ENCODE results near the gene ALDH18A1. TPM values are rescaled to one million over a fixed set of nuclear protein-coding genes. Genes with fewer than 3 reads are reported as not detected.

The ALDH18A1 gene
- total and polyA plus RNA-seq, 5 donors from 2014 or later: 27.1 to 55.4 (median 43.1) TPM

GRCh38 chr10:95660283-95660682, 3.8 kb upstream of the ALDH18A1 start:
- ATAC-seq (ENCODE audit: low read depth in 2 of 2) (no peak), DNase-seq (no peak)
- no peak overlapping the region for H3K27ac Mint-ChIP-seq
- Histone ChIP-seq H3K9me3 (ENCODE audit: control insufficient read depth in 2 of 2, low read length in 2 of 2) (no peaks in the 10 kb centered on the region), H3K36me3 (ENCODE audit: control insufficient read depth, insufficient read depth, low read length) (peaks cover 14% of the 10 kb centered on the region), H3K4me3 (ENCODE audit: low read depth, low read length) (no peak overlapping the region), H3K27me3 (ENCODE audit: control insufficient read depth, insufficient read depth, low read length) (no peaks in the 10 kb centered on the region), H3K27ac (ENCODE audit: insufficient read depth, low read length, poor library complexity, severe bottlenecking) (no peak overlapping the region), H3K4me1 (ENCODE audit: control insufficient read depth, insufficient read depth, low read length, poor library complexity, severe bottlenecking) (peaks cover 13% of the 10 kb centered on the region)
- no peaks in the 10 kb centered on the region for H3K36me3 Mint-ChIP-seq
- H3K27me3 Mint-ChIP-seq: no peaks in the 10 kb centered on the region
- H3K4me3 Mint-ChIP-seq: no peak overlapping the region
- peaks cover 4 to 16% (median 11%) of the 10 kb centered on the region in 4 donors for H3K4me1 Mint-ChIP-seq
- H3K9me3 Mint-ChIP-seq: no peaks in the 10 kb centered on the region

DNA sequence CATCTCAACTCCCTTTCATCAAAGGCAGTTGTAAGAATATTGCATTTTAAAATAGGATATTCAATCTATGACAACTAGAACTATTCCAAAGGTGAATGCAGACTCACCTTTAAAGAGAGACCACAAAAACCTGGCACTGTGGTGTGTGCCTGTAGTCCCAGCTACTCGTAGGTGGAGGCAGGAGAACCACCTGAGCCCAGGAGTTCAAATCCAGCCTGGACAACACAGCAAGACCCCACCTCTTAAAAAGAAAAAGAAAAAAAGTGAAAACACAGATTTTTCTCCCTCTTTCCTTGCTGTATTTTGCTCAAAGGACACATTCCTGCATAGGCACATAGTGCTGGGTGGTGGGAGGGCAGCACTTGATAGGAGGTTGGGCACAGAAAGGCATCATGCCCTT, 739 bp upstream of the ALDH18A1 start:
- no peaks in the 10 kb centered on the region for H3K9me3 ChIP-seq (ENCODE audit: control insufficient read depth in 2 of 2, low read length in 2 of 2)
- H3K36me3 ChIP-seq (ENCODE audit: control insufficient read depth, insufficient read depth, low read length): peaks cover 5% of the 10 kb centered on the region
- ATAC-seq (ENCODE audit: low read depth in 2 of 2): no peak
- DNase-seq: no peak
- Mint-ChIP-seq H3K9me3 (no peaks in the 10 kb centered on the region), H3K27me3 (no peaks in the 10 kb centered on the region), H3K4me3 (peak overlapping the region; percentile 99 to 100 (median 99)), H3K4me1 (peaks cover 15 to 37% (median 21%) of the 10 kb centered on the region in 4 donors), H3K36me3 (peaks cover 16% of the 10 kb centered on the region), H3K27ac (peak overlapping the region in 1 of 3 donors; percentile 93)
- no peaks in the 10 kb centered on the region for H3K27me3 ChIP-seq (ENCODE audit: control insufficient read depth, insufficient read depth, low read length)
- peaks cover 19% of the 10 kb centered on the region for H3K4me1 ChIP-seq (ENCODE audit: control insufficient read depth, insufficient read depth, low read length, poor library complexity, severe bottlenecking)
- H3K27ac ChIP-seq (ENCODE audit: insufficient read depth, low read length, poor library complexity, severe bottlenecking): no peak overlapping the region
- H3K4me3 ChIP-seq (ENCODE audit: low read depth, low read length): peak overlapping the region; percentile 82

DNA sequence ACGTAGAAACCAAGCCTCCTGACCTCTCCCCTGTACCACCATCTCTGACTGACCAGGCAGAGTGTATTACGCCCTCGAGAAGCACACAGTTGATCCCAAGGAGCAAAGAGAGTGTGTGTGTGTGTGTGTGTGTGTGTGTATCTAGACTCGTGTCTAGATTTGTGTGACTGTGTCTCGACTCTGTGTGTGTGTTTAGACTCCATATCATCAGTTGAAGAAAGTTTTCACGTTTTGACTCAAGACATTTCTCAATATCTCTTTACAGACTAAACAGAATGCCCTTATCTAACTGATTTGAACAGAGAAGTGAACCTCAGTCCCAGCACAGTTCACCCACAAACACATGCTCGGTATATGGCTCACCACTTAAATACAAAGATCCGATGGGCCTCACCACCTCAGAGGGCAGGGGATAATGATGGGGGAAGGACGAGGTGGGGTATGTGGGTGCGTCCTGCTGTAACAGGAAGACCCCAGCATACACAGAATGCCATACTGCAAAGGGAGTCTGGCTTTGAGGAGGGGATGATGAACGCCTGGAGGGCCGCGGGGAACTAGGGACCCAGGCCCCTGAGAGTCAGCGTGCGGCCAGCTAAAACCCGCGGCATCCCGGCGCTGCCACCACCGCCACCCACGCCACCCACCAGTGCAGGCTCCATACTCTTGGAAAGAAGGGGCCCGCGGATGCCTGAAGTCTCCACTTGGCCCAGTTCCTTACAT, 780 bp downstream of the ALDH18A1 start:
- H3K9me3 ChIP-seq (ENCODE audit: control insufficient read depth in 2 of 2, low read length in 2 of 2): peaks cover 0 to 2% of the 10 kb centered on the region in 2 experiments
- H3K4me1 ChIP-seq (ENCODE audit: control insufficient read depth, insufficient read depth, low read length, poor library complexity, severe bottlenecking): peaks cover 19% of the 10 kb centered on the region
- ATAC-seq (ENCODE audit: low read depth in 2 of 2) (no peak), DNase-seq (peak in 2 of 3 donors; percentile 9 to 47)
- Mint-ChIP-seq H3K4me3 (peak overlapping the region; percentile 99 to 100 (median 99)), H3K9me3 (peaks cover 0 to 8% (median 0%) of the 10 kb centered on the region in 7 donors), H3K4me1 (peaks cover 15 to 42% (median 22%) of the 10 kb centered on the region in 4 donors), H3K36me3 (peaks cover 29% of the 10 kb centered on the region), H3K27me3 (no peaks in the 10 kb centered on the region), H3K27ac (peak overlapping the region; percentile 69 to 93 (median 93))
- H3K27ac ChIP-seq (ENCODE audit: insufficient read depth, low read length, poor library complexity, severe bottlenecking): peak overlapping the region; percentile 28
- peaks cover 15% of the 10 kb centered on the region for H3K36me3 ChIP-seq (ENCODE audit: control insufficient read depth, insufficient read depth, low read length)
- H3K4me3 ChIP-seq (ENCODE audit: low read depth, low read length): peak overlapping the region; percentile 79
- H3K27me3 ChIP-seq (ENCODE audit: control insufficient read depth, insufficient read depth, low read length): no peaks in the 10 kb centered on the region

DNA sequence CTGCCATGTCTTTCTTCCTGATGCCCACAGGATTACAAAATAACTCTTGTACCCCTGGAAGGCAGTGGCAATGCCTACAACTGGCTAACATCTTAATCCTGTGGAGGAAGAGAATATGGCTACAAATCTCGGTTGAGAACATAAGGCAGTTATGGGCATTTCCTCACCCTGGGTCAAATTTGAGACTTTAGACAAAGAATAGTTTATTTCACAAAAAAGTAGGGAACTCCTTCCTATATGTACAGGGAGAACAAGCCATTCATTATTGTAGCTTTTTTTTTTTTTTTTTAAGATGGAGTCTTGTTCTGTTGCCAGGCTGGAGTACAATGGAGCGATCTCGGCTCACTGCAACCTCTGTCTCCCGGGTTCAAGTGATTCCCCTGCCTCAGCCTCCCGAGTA, 2.6 kb downstream of the ALDH18A1 start:
- Histone ChIP-seq H3K36me3 (ENCODE audit: control insufficient read depth, insufficient read depth, low read length) (peaks cover 23% of the 10 kb centered on the region), H3K4me3 (ENCODE audit: low read depth, low read length) (no peak overlapping the region), H3K9me3 (ENCODE audit: control insufficient read depth in 2 of 2, low read length in 2 of 2) (peaks cover 0 to 2% of the 10 kb centered on the region in 2 experiments), H3K27me3 (ENCODE audit: control insufficient read depth, insufficient read depth, low read length) (no peaks in the 10 kb centered on the region), H3K27ac (ENCODE audit: insufficient read depth, low read length, poor library complexity, severe bottlenecking) (no peak overlapping the region), H3K4me1 (ENCODE audit: control insufficient read depth, insufficient read depth, low read length, poor library complexity, severe bottlenecking) (peaks cover 19% of the 10 kb centered on the region)
- H3K27ac Mint-ChIP-seq: peak overlapping the region in 1 of 3 donors; percentile 13
- DNase-seq (no peak), ATAC-seq (ENCODE audit: low read depth in 2 of 2) (no peak)
- no peak overlapping the region for H3K4me3 Mint-ChIP-seq
- peaks cover 15 to 42% (median 25%) of the 10 kb centered on the region in 4 donors for H3K4me1 Mint-ChIP-seq
- H3K9me3 Mint-ChIP-seq: peaks cover 0 to 8% (median 0%) of the 10 kb centered on the region in 7 donors
- peaks cover 37% of the 10 kb centered on the region for H3K36me3 Mint-ChIP-seq
- no peaks in the 10 kb centered on the region for H3K27me3 Mint-ChIP-seq

- no peaks in the 10 kb centered on the region for H3K27me3 ChIP-seq (ENCODE audit: control insufficient read depth, insufficient read depth, low read length)
- DNase-seq (no peak), ATAC-seq (ENCODE audit: low read depth in 2 of 2) (no peak)
- peaks cover 14 to 44% (median 22%) of the 10 kb centered on the region in 4 donors for H3K4me1 Mint-ChIP-seq
- peaks cover 0 to 2% of the 10 kb centered on the region in 2 experiments for H3K9me3 ChIP-seq (ENCODE audit: control insufficient read depth in 2 of 2, low read length in 2 of 2)
- peaks cover 0 to 8% (median 0%) of the 10 kb centered on the region in 7 donors for H3K9me3 Mint-ChIP-seq
- no peaks in the 10 kb centered on the region for H3K27me3 Mint-ChIP-seq
- peaks cover 36% of the 10 kb centered on the region for H3K36me3 ChIP-seq (ENCODE audit: control insufficient read depth, insufficient read depth, low read length)
- no peak overlapping the region for H3K4me3 Mint-ChIP-seq
- no peak overlapping the region for H3K4me3 ChIP-seq (ENCODE audit: low read depth, low read length)
- peaks cover 15% of the 10 kb centered on the region for H3K4me1 ChIP-seq (ENCODE audit: control insufficient read depth, insufficient read depth, low read length, poor library complexity, severe bottlenecking)
- peak overlapping the region in 1 of 3 donors; percentile 69 for H3K27ac Mint-ChIP-seq
- H3K27ac ChIP-seq (ENCODE audit: insufficient read depth, low read length, poor library complexity, severe bottlenecking): no peak overlapping the region
- peaks cover 52% of the 10 kb centered on the region for H3K36me3 Mint-ChIP-seq
Measured at GRCh38 chr10:95651346-95652060, 5.0 kb downstream of the ALDH18A1 start.

GRCh38 chr10:95650232-95650631, 6.3 kb downstream of the ALDH18A1 start:
- no peak overlapping the region for H3K27ac Mint-ChIP-seq
- H3K27me3 Mint-ChIP-seq: no peaks in the 10 kb centered on the region
- ATAC-seq (ENCODE audit: low read depth in 2 of 2): no peak
- H3K4me1 Mint-ChIP-seq: peaks cover 7 to 39% (median 20%) of the 10 kb centered on the region in 4 donors
- H3K36me3 Mint-ChIP-seq: peaks cover 56% of the 10 kb centered on the region
- peaks cover 47% of the 10 kb centered on the region for H3K36me3 ChIP-seq (ENCODE audit: control insufficient read depth, insufficient read depth, low read length)
- peaks cover 0 to 2% of the 10 kb centered on the region in 2 experiments for H3K9me3 ChIP-seq (ENCODE audit: control insufficient read depth in 2 of 2, low read length in 2 of 2)
- H3K4me1 ChIP-seq (ENCODE audit: control insufficient read depth, insufficient read depth, low read length, poor library complexity, severe bottlenecking): peaks cover 6% of the 10 kb centered on the region
- no peak overlapping the region for H3K4me3 ChIP-seq (ENCODE audit: low read depth, low read length)
- H3K27me3 ChIP-seq (ENCODE audit: control insufficient read depth, insufficient read depth, low read length): no peaks in the 10 kb centered on the region
- no peak for DNase-seq
- no peak overlapping the region for H3K27ac ChIP-seq (ENCODE audit: insufficient read depth, low read length, poor library complexity, severe bottlenecking)
- no peak overlapping the region for H3K4me3 Mint-ChIP-seq
- peaks cover 0 to 8% (median 0%) of the 10 kb centered on the region in 7 donors for H3K9me3 Mint-ChIP-seq

DNA sequence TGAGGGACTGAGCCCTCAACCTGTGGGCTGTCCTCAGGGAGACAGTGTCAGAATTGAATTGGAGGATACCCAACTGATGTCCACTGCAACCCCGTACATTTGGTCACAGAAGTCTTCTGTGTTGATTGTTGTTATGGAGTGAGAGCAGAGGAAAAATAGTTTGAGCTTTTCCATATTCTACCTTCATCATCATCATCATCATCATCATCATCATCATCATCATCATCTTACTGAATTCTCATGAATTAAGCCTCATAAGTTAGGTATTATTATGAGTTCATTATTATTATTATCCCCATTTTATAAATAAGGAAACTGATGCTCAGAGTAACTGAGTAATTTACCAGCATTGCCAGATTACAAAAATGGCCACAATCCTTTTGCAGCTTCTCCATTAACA, 8.4 kb downstream of the ALDH18A1 start:
- Mint-ChIP-seq H3K36me3 (peaks cover 52% of the 10 kb centered on the region), H3K27ac (no peak overlapping the region), H3K4me1 (peaks cover 0 to 23% (median 11%) of the 10 kb centered on the region in 4 donors), H3K9me3 (peaks cover 0 to 8% (median 0%) of the 10 kb centered on the region in 7 donors), H3K4me3 (no peak overlapping the region), H3K27me3 (no peaks in the 10 kb centered on the region)
- Histone ChIP-seq H3K27me3 (ENCODE audit: control insufficient read depth, insufficient read depth, low read length) (no peaks in the 10 kb centered on the region), H3K36me3 (ENCODE audit: control insufficient read depth, insufficient read depth, low read length) (peaks cover 48% of the 10 kb centered on the region), H3K4me1 (ENCODE audit: control insufficient read depth, insufficient read depth, low read length, poor library complexity, severe bottlenecking) (no peaks in the 10 kb centered on the region), H3K9me3 (ENCODE audit: control insufficient read depth in 2 of 2, low read length in 2 of 2) (peaks cover 0 to 2% of the 10 kb centered on the region in 2 experiments), H3K27ac (ENCODE audit: insufficient read depth, low read length, poor library complexity, severe bottlenecking) (no peak overlapping the region), H3K4me3 (ENCODE audit: low read depth, low read length) (no peak overlapping the region)
- ATAC-seq (ENCODE audit: low read depth in 2 of 2) (no peak), DNase-seq (no peak)
